ENCODE data around the gene FAM72B.
"Not testable (repeated sequence)": the region's sequence is repeated elsewhere in the genome, so short reads cannot be mapped to it uniquely, and the experiment has no call there.

The FAM72B gene

DNA sequence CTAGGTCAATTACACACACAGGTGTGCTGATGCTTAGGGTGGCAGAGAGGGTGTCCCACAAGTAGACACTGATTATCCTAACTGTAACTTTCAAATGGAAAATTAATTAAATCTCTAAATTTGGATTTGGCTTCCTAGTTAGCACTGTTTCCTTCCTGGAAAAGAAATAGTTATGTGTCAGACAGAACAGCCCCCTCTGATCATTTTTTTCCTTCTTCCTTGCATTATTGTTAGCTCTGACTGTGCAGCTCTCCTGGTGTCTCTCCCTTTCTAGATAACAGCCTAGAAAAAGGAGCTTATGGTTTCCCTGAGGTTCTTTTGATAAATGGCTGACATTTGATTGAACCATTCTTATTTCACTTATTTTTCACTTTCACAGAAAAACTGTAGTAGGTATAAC, 31.4 kb downstream of the FAM72B start:
- DNase-seq (ENCODE audit: low spot score), result not testable (repeated sequence)

DNA sequence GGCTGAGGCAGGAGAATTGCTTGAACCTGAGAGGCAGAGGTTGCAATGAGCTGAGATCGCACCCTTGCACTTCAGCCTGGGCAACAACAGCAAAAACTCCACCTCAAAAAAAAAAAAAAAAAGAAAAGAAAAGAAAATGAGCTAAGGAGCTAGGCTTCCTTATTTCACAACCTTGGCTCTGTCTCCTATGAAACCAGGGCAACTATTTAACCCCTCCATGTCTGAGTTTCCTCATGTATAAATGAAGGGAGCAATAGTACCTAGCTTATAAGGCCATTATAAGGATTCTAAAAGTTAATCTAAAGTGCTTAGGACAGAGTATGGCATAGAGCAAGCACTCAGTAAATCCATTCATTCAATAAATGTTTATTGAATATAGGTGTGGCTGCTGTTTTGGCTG, 32.8 kb downstream of the FAM72B start:
- not testable (repeated sequence) for DNase-seq (ENCODE audit: low spot score)

DNA sequence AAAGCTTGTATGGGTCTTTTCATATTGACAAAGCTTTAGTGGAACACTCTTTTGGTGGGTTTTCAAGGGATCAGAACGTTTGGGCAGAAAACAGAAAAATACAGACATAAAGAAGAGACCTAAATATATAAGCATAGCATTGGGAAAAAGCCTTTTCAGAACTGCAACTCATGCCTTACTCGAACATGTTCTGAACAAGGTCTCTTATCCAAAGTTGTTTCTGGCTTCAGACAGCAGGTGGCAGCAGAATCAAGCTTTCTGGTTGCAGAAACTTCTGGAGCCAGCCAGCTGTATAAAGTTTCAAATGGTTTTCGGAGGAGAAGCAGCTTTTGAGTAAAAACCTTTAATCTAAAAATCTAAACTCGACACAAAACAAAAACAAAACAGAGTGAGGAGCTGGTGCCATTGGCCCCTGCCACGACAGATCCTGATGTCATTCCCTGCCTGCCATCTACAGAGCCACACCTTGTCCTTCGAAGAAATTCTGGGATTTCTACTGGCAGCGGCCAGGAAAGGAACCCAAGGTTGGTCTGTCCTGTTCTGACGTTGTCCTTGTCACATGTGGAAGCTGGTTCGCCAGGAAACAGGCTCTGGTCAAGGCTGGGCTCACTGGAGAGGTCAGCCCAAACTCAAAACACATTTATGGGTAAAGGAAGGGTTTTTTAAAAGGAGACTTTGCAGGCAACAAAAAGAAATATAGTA, 35.5 kb downstream of the FAM72B start:
- DNase-seq (ENCODE audit: low spot score), result not testable (repeated sequence)

DNA sequence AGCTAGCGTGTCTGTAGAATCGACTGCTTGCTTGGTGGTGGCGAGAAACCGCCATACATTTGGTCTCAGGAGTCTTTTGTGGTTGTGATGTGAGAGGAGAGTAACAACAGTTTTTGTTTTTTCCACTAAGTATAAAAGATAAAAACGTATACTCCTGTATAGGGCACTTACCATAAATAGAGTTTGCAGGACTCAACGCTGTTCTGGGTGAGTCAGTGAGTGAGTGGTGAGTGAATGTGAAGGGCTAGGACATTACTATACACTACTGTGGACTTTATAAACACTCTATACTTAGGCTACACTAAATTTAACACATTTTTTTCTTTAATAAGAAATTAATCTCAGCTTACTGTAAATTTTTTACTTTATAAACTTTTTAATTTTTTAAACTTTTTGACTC, 43.7 kb downstream of the FAM72B start:
- DNase-seq (ENCODE audit: low spot score), result not testable (repeated sequence)

DNA sequence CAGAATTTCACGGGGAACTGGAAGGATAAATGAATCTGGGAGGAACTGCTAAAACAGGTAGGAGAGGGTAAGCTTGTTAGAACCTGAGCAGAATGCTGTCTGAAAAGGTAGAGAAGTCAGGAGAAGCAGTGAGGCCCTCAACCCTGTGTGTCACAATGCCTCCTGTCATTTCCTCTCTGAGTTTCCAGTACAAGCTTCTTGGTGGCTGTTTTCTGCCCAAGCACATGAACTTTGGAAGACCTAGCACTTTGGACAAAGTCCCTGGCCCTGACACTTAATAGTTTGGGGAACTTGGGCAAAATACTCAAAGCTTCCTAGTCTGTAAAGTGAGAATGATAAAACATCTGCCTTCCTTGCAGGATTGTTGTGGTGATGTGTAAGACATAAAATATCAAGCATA, 52.6 kb downstream of the FAM72B start:
- DNase-seq (ENCODE audit: low spot score), result not testable (repeated sequence)

DNA sequence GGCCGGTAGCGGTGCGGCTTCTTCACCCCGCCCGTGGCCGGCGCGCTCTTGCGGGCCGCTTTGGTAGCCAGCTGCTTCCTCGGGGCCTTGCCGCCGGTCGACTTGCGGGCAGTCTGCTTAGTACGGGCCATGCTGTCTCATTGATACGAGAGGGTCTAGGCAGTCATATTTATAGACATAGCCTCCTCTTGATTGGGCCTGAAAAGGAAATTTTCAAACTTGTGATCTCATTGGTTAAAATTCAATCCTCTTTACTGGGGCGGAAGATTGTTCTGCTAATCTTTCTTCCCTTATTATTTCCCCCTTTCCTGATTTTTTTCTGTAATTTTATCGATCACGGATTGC, 65.7 kb downstream of the FAM72B start:
- not testable (repeated sequence) for DNase-seq (ENCODE audit: low spot score)
